ENCODE results near the gene PIRT.

Gene PIRT

GRCh38 chr17:10779609-10780008 lies 58.3 kb downstream of the PIRT start:
- no peak overlapping the region for H3K4me3 ChIP-seq (replicated peaks; ENCODE audit: low read depth, low read length)
- no peak for DNase-seq (ENCODE audit: extremely low read depth, low read depth)
- TF ChIP-seq, protein P1, sequence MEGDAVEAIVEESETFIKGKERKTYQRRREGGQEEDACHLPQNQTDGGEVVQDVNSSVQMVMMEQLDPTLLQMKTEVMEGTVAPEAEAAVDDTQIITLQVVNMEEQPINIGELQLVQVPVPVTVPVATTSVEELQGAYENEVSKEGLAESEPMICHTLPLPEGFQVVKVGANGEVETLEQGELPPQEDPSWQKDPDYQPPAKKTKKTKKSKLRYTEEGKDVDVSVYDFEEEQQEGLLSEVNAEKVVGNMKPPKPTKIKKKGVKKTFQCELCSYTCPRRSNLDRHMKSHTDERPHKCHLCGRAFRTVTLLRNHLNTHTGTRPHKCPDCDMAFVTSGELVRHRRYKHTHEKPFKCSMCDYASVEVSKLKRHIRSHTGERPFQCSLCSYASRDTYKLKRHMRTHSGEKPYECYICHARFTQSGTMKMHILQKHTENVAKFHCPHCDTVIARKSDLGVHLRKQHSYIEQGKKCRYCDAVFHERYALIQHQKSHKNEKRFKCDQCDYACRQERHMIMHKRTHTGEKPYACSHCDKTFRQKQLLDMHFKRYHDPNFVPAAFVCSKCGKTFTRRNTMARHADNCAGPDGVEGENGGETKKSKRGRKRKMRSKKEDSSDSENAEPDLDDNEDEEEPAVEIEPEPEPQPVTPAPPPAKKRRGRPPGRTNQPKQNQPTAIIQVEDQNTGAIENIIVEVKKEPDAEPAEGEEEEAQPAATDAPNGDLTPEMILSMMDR (IDR thresholded peaks at IDR 0.05; ENCODE audit: low read depth, low read length, missing control alignments): no peak

DNA sequence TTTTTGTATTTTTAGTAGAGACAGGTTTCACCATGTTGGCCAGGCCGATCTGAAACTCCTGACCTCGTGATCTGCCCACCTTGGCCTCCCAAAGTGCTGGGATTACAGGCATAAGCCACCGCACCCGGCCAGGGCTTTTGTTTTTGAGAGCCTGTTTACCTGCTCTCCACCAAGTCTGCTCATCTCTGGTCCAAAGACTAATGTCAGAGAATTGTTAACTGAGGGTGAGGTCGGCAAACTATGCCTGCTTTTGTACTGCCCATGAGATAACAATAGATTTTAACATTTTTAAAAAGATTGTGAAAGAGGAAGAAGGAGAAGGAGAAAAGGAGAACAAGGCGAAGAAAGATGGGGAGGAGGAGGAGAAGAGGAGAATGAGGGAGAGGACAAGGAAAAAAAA lies 60.0 kb downstream of the PIRT start:
- no peak for DNase-seq (ENCODE audit: extremely low read depth, low read depth)
- TF ChIP-seq, protein P1 (IDR thresholded peaks at IDR 0.05; ENCODE audit: low read depth, low read length, missing control alignments): no peak
- H3K4me3 ChIP-seq (replicated peaks; ENCODE audit: low read depth, low read length): no peak overlapping the region

GRCh38 chr17:10777131-10777807 lies 60.6 kb downstream of the PIRT start:
- TF ChIP-seq, protein P1 (IDR thresholded peaks at IDR 0.05; ENCODE audit: low read depth, low read length, missing control alignments): no peak
- H3K4me3 ChIP-seq (replicated peaks; ENCODE audit: low read depth, low read length): no peak overlapping the region
- DNase-seq (ENCODE audit: extremely low read depth, low read depth): no peak

DNA sequence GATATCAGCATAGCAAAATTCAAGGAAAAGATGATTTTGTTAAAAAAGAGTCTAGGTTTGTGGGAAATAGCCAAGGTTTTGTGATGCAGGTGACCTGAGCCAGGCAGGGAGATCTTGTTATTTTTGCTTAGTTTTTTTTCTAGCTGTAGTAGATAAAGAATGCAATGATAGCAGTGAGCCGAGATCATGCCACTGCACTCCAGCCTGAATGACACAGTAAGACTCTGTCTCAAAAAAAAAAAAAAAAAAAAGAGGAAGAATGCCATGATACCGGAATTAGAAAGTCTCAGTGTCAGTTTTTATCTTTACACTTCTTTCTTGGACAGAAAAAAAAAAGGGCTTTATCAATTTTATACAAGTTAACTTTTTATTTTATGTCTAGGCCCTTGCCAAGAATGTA lies 61.5 kb downstream of the PIRT start:
- TF ChIP-seq, protein P1 (IDR thresholded peaks at IDR 0.05; ENCODE audit: low read depth, low read length, missing control alignments): no peak

GRCh38 chr17:10775740-10776356 lies 62.0 kb downstream of the PIRT start:
- TF ChIP-seq, protein P1 (IDR thresholded peaks at IDR 0.05; ENCODE audit: low read depth, low read length, missing control alignments): no peak
- no peak for DNase-seq (ENCODE audit: extremely low read depth, low read depth)
- no peak overlapping the region for H3K4me3 ChIP-seq (replicated peaks; ENCODE audit: low read depth, low read length)

More for the DNA sequence above, 61.5 kb downstream of the PIRT start:
- H3K4me3 ChIP-seq (replicated peaks; ENCODE audit: low read depth, low read length): no peak overlapping the region
- DNase-seq (ENCODE audit: extremely low read depth, low read depth): no peak

DNA sequence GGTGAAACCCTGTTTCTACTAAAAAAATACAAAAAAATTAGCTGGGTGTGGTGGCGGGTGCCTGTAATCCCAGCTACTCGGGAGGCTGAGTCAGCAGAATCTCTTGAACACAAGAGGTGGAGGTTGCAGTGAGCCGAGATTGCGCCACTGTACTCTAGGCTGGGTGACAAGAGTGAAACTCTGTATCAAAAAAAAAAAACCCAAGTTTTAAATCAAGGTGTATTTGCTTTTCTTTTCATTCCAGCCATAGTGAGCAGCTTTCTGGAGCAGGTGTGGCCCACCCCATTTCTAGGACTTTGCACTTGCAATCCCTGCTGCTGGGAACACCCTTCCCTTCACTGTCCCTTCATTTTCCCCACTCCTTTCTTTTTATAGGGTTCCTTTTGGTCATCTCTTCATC lies 62.8 kb downstream of the PIRT start:
- TF ChIP-seq, protein P1 (IDR thresholded peaks at IDR 0.05; ENCODE audit: low read depth, low read length, missing control alignments): no peak

More for the DNA sequence above, 62.8 kb downstream of the PIRT start:
- no peak overlapping the region for H3K4me3 ChIP-seq (replicated peaks; ENCODE audit: low read depth, low read length)
- no peak for DNase-seq (ENCODE audit: extremely low read depth, low read depth)
